Tibial artery (tissue), 4 donors: Measurements from ENCODE around the gene MPP3.
"Not testable (repeated sequence)": the region's sequence is repeated elsewhere in the genome, so short reads cannot be mapped to it uniquely, and the experiment has no call there.

ENCODE experiments used
- DNase-seq, 2 donors: peaks; one replicate each; pipeline ENCODE4 v3.0.0-alpha.2; 2019
- H3K27ac ChIP-seq, 2 donors: fragments of 200-600 bp; sonication (generic) in 1 of 2; 1 replicate in 1 of 2; 2 replicates in 1 of 2; pipeline ENCODE4 v1.5.1; 2018 to 2019; ENCODE audit warnings: mild to moderate bottlenecking in 1 of 2
- H3K27me3 ChIP-seq, 2 donors: fragments of 200-600 bp; sonication (generic) in 1 of 2; one replicate each; pipeline versions ENCODE4 v1.5.1 to v1.6.0; 2016 to 2019
- H3K36me3 ChIP-seq, 3 donors: fragments of 200-600 bp; sonication (generic) in 2 of 3; one replicate each; pipeline ENCODE4 v1.5.1; 2016 to 2019; ENCODE audit warnings: mild to moderate bottlenecking in 2 of 3
- H3K4me1 ChIP-seq, 4 donors: fragments of 200-600 bp; sonication (generic) in 2 of 4; 1 replicate in 3 of 4; 2 replicates in 1 of 4; pipeline ENCODE4 v1.5.1; 2016 to 2019
- H3K4me3 ChIP-seq, 2 donors: fragments of 200-600 bp; sonication (generic) in 1 of 2; 1 replicate in 1 of 2; 2 replicates in 1 of 2; pipeline ENCODE4 v1.5.1; 2018 to 2019; ENCODE audit warnings: mild to moderate bottlenecking in 2 of 2
- H3K9me3 ChIP-seq, 3 donors: fragments of 200-600 bp; sonication (generic) in 1 of 3; one replicate each; pipeline ENCODE4 v1.5.1; 2016 to 2019
- intact Hi-C: fragments of 100-400 bp; cut with DNase I; formaldehyde crosslinking; loops from one replicate; pipeline ENCODE4 v1.15.0; 2023; ENCODE audit warnings: low total_unique reads
- TF ChIP-seq, protein P1 (sequence below), 2 experiments: fragments of 200-600 bp in 1 of 2; fragments of 450-650 bp in 1 of 2; IDR thresholded peaks; one replicate each; pipeline ENCODE4 v1.5.1; 2017 to 2019; ENCODE audit warnings: antibody characterized with exemption in 2 of 2, mild to moderate bottlenecking in 1 of 2, moderate library complexity in 1 of 2

Gene MPP3

GRCh38 chr17:43800736-43801135, 32.2 kb downstream of the MPP3 start:
- intact Hi-C loops: no loop called here
- Histone ChIP-seq H3K36me3 (peaks cover 3 to 18% (median 15%) of the 10 kb centered on the region in 3 donors), H3K27ac (no peak overlapping the region), H3K9me3 (no peaks in the 10 kb centered on the region), H3K4me1 (no peaks in the 10 kb centered on the region), H3K4me3 (no peak overlapping the region), H3K27me3 (no peaks in the 10 kb centered on the region)
- TF ChIP-seq, protein P1, sequence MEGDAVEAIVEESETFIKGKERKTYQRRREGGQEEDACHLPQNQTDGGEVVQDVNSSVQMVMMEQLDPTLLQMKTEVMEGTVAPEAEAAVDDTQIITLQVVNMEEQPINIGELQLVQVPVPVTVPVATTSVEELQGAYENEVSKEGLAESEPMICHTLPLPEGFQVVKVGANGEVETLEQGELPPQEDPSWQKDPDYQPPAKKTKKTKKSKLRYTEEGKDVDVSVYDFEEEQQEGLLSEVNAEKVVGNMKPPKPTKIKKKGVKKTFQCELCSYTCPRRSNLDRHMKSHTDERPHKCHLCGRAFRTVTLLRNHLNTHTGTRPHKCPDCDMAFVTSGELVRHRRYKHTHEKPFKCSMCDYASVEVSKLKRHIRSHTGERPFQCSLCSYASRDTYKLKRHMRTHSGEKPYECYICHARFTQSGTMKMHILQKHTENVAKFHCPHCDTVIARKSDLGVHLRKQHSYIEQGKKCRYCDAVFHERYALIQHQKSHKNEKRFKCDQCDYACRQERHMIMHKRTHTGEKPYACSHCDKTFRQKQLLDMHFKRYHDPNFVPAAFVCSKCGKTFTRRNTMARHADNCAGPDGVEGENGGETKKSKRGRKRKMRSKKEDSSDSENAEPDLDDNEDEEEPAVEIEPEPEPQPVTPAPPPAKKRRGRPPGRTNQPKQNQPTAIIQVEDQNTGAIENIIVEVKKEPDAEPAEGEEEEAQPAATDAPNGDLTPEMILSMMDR (IDR thresholded peaks at IDR 0.05): no peak
- DNase-seq: no peak

GRCh38 chr17:43799047-43799446, 33.9 kb downstream of the MPP3 start:
- Histone ChIP-seq H3K4me3 (no peak overlapping the region), H3K9me3 (no peaks in the 10 kb centered on the region), H3K36me3 (peaks cover 0 to 16% (median 15%) of the 10 kb centered on the region in 3 donors), H3K4me1 (no peaks in the 10 kb centered on the region), H3K27ac (no peak overlapping the region), H3K27me3 (no peaks in the 10 kb centered on the region)
- intact Hi-C loops: no loop called here
- TF ChIP-seq, protein P1 (IDR thresholded peaks at IDR 0.05): no peak
- DNase-seq: no peak

- H3K36me3 ChIP-seq, DNase-seq, intact Hi-C loops, H3K9me3 ChIP-seq, H3K27ac ChIP-seq, H3K4me1 ChIP-seq, H3K4me3 ChIP-seq, H3K27me3 ChIP-seq: not testable (repeated sequence)
Observed at GRCh38 chr17:43798024-43798423, 34.9 kb downstream of the MPP3 start.

- H3K27me3 ChIP-seq, H3K4me3 ChIP-seq, H3K27ac ChIP-seq, intact Hi-C loops, H3K4me1 ChIP-seq, H3K36me3 ChIP-seq, DNase-seq, H3K9me3 ChIP-seq: not testable (repeated sequence)
Observed at GRCh38 chr17:43792668-43793067, 40.3 kb downstream of the MPP3 start.

DNA sequence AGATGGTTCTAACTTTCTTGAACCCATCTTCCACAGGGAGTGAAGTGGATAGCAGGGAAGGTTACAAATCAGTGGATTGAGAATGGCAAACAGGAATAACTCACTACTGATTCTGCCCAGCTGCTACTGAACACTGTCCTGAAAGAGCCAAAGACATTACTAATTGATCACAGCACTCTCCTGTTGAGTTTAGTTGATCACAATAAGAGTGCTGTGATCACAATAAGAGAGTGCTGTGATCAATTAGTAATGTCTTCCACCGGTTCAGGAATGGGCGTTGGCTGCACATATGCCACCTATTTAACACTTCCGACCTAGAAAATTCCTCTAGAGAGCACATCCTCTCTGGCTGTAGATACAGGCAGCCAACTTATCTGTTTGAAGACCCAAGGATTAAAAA, 41.4 kb downstream of the MPP3 start:
- TF ChIP-seq, protein P1 (IDR thresholded peaks at IDR 0.05): no peak

GRCh38 chr17:43790311-43790940, 42.5 kb downstream of the MPP3 start:
- no peaks in the 10 kb centered on the region for H3K36me3 ChIP-seq
- no peak overlapping the region for H3K4me3 ChIP-seq
- H3K27me3 ChIP-seq: peaks cover 0 to 2% of the 10 kb centered on the region in 2 donors
- DNase-seq: no peak
- intact Hi-C loops: no loop called here
- H3K4me1 ChIP-seq: no peaks in the 10 kb centered on the region
- TF ChIP-seq, protein P1 (IDR thresholded peaks at IDR 0.05): no peak
- no peak overlapping the region for H3K27ac ChIP-seq
- no peaks in the 10 kb centered on the region for H3K9me3 ChIP-seq

More for the DNA sequence above, 41.4 kb downstream of the MPP3 start:
- H3K9me3 ChIP-seq: no peaks in the 10 kb centered on the region
- DNase-seq: no peak
- no peaks in the 10 kb centered on the region for H3K4me1 ChIP-seq
- intact Hi-C loops: no loop called here
- peaks cover 0 to 2% of the 10 kb centered on the region in 2 donors for H3K27me3 ChIP-seq
- H3K27ac ChIP-seq: no peak overlapping the region
- no peaks in the 10 kb centered on the region for H3K36me3 ChIP-seq
- no peak overlapping the region for H3K4me3 ChIP-seq

DNA sequence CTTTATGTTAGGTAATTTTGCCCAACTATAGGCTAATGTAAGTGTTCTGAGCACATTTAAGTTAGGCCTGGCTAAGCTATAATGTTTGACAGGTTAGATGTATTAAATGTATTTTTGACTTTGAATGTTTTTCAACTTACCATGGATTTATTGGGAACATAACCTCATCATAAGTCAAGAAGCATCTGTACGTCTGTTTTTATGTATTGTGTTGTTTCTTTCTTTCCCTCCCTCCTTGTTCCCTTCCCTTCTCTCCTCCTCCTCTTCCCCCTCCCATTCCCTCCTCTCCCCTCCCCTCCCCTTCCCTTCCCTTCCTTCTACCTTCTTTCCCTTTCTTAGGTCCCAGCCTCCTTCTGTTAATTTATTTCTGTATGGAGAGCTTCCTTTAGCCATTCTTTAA, 43.5 kb downstream of the MPP3 start:
- TF ChIP-seq, protein P1 (IDR thresholded peaks at IDR 0.05): no peak
- Histone ChIP-seq H3K36me3 (no peaks in the 10 kb centered on the region), H3K27me3 (peaks cover 0 to 2% of the 10 kb centered on the region in 2 donors), H3K4me3 (no peak overlapping the region), H3K4me1 (no peaks in the 10 kb centered on the region), H3K27ac (no peak overlapping the region), H3K9me3 (no peaks in the 10 kb centered on the region)
- intact Hi-C loops: loop anchor here (10.0 kb wide), 1 partner anchor 45 kb away; the partner anchor contains the start of gene MPP3
- DNase-seq: no peak
